BLaER1 treated with 17β-estradiol and CSF1 and Interleukin-3, amounts not matched to agents 10 nM and 100 nM (cell line): Measurements from ENCODE around the gene CLDN7.
A peak's percentile ranks its signal among the peaks of the same experiment; 100 is the strongest.

Experiments used
- H3K27ac ChIP-seq, 11 experiments: shearing (Covaris generic); formaldehyde crosslinking; 2 replicates each; pipeline ENCODE4 v1.8.1; 2022
- H3K27me3 ChIP-seq, 11 experiments: shearing (Covaris generic); formaldehyde crosslinking; 2 replicates each; pipeline ENCODE4 v1.8.1; 2022
- H3K36me3 ChIP-seq, 11 experiments: shearing (Covaris generic); formaldehyde crosslinking; 2 replicates each; pipeline ENCODE4 v1.8.1; 2022
- H3K4me1 ChIP-seq, 10 experiments: shearing (Covaris generic); formaldehyde crosslinking; 2 replicates each; pipeline ENCODE4 v1.8.1; 2022
- H3K4me2 ChIP-seq, 11 experiments: shearing (Covaris generic); formaldehyde crosslinking; 2 replicates each; pipeline ENCODE4 v1.8.1; 2022
- H3K4me3 ChIP-seq, 10 experiments: shearing (Covaris generic); formaldehyde crosslinking; 2 replicates each; pipeline ENCODE4 v1.8.1; 2022
- H3K9ac ChIP-seq, 11 experiments: shearing (Covaris generic); formaldehyde crosslinking; 2 replicates each; pipeline ENCODE4 v1.8.1; 2022
- H3K9me3 ChIP-seq, 11 experiments: shearing (Covaris generic); formaldehyde crosslinking; replicated peaks in 1 of 11; 2 replicates each; pipeline ENCODE4 v1.8.1; 2022
- H4K20me1 ChIP-seq, 11 experiments: shearing (Covaris generic); formaldehyde crosslinking; 2 replicates each; pipeline ENCODE4 v1.8.1; 2022
- Cebpa-rat ChIP-seq, 11 experiments: shearing (Covaris generic); IDR thresholded peaks; 2 replicates each; pipeline ENCODE4 v1.8.1; 2022

The CLDN7 gene, protein sequence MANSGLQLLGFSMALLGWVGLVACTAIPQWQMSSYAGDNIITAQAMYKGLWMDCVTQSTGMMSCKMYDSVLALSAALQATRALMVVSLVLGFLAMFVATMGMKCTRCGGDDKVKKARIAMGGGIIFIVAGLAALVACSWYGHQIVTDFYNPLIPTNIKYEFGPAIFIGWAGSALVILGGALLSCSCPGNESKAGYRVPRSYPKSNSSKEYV

DNA sequence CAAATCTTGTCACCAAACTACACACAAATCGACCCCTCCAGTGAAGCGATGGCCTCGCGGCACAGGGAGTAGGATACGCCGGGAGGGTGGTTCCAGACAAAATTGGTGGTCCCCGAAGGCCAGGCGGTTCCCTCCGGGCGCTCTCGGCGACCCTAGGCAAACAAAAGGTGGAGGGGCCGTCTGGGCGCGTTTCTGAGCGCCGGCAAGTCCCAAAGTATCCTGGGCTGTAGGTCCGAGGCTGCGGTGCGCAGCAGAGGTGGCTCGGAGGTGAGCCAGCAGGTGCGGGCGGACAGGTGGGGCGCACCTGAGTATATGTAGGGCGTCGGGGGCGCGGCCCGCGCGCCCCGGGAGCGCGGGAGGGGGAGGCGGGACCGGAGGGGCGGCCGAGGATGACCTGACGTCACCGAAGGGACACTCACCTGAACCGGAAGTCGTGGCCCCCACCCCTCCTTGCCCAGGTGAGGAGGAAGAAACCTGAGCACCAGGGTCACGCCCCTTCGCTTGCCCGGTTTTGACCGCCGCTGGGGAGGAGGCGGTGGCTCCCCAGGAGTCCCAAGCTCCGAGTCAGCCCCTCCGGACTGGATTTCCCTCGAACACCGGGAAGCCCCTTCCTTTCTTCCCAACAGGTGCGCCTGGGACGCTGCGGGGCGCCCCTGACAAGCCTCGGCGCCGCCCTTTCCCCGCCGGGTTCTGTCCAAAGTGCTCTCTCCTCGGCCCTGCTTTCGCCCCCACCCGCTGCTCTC lies at the start of gene CLDN7:
Gene CLDN7 (minus strand): TSS at position 287 of the 743 bp plus-strand sequence. CDS start 435 bp downstream, outside the sequence.
- Histone ChIP-seq H3K4me2 (peak within 1 kb of the TSS; percentile 73 to 100 (median 87)), H3K4me3 (peak within 1 kb of the TSS; percentile 38 to 67 (median 51)), H4K20me1 (peaks cover 0 to 35% (median 24%) of the 10 kb centered on the region in 11 experiments; a peak in 15 of 22 replicates), H3K36me3 (peaks cover 31 to 35% (median 33%) of the 10 kb centered on the region in 11 experiments), H3K9me3 (no peaks in the 10 kb centered on the region), H3K27ac (peak within 1 kb of the TSS in 6 of 11 experiments; percentile 6 to 62 (median 52); a peak in 9 of 22 replicates), H3K27me3 (peaks cover 27 to 79% (median 70%) of the 10 kb centered on the region in 11 experiments), H3K4me1 (peaks cover 19 to 88% (median 47%) of the 10 kb centered on the region in 10 experiments), H3K9ac (peak within 1 kb of the TSS in 10 of 11 experiments; percentile 26 to 80 (median 54); a peak in 17 of 22 replicates)
- TF ChIP-seq Cebpa-rat (IDR thresholded peaks at IDR 0.05): no peak

DNA sequence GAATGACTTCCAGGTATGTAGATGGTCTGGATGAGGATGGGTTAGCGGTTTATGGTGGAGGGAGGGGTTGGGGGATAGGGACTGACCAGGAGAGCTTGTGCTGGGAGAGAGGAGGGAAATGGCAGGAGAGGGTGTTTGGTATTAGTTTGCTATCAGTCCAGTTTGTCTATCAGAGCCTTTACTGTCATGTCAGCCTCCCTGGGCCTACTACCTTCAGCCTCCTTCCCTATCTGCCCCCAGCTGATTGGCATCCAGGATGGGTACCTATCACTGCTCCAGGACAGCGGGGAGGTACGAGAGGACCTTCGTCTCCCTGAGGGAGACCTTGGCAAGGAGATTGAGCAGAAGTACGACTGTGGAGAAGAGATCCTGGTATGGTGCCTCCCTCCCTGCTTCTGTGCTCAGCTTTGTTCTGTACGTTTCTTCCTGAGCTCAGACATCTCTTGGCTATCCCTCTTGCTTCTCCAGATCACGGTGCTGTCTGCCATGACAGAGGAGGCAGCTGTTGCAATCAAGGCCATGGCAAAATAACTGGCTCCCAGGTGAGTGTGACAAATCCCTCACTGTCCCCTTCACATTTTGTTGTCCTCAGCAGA lies 48.9 kb upstream of the CLDN7 start:
- H3K36me3 ChIP-seq: peaks cover 48 to 63% (median 55%) of the 10 kb centered on the region in 11 experiments
- H3K9ac ChIP-seq: peak overlapping the region in 10 of 11 experiments; percentile 3 to 100 (median 26); a peak in 13 of 22 replicates
- H3K4me2 ChIP-seq: peak overlapping the region in 9 of 11 experiments; percentile 8 to 99 (median 93); a peak in 14 of 22 replicates
- H4K20me1 ChIP-seq: peaks cover 64 to 73% (median 70%) of the 10 kb centered on the region in 11 experiments
- peaks cover 58 to 69% (median 64%) of the 10 kb centered on the region in 10 experiments for H3K4me1 ChIP-seq
- no peaks in the 10 kb centered on the region for H3K9me3 ChIP-seq
- H3K4me3 ChIP-seq: no peak overlapping the region
- H3K27me3 ChIP-seq: no peaks in the 10 kb centered on the region
- H3K27ac ChIP-seq: no peak overlapping the region
- no peak for TF ChIP-seq Cebpa-rat (IDR thresholded peaks at IDR 0.05)

DNA sequence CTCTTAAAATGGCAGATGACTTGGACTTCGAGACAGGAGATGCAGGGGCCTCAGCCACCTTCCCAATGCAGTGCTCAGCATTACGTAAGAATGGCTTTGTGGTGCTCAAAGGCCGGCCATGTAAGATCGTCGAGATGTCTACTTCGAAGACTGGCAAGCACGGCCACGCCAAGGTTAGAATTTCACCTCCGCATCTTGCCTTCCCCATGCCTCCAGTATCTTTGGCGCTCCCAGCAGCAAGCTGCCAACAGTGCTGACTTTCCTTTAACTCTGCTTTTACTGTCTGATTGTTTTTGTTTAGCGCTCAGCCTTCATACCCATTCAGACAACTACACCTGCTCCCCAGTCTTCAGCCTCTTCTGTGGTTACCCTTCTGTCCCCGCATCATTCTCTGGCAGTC lies 47.4 kb upstream of the CLDN7 start:
- Histone ChIP-seq H3K9ac (peak overlapping the region; percentile 94 to 100 (median 98); a peak in 21 of 22 replicates), H4K20me1 (peaks cover 64 to 69% (median 66%) of the 10 kb centered on the region in 11 experiments), H3K4me3 (peak overlapping the region; percentile 87 to 100 (median 93))

DNA sequence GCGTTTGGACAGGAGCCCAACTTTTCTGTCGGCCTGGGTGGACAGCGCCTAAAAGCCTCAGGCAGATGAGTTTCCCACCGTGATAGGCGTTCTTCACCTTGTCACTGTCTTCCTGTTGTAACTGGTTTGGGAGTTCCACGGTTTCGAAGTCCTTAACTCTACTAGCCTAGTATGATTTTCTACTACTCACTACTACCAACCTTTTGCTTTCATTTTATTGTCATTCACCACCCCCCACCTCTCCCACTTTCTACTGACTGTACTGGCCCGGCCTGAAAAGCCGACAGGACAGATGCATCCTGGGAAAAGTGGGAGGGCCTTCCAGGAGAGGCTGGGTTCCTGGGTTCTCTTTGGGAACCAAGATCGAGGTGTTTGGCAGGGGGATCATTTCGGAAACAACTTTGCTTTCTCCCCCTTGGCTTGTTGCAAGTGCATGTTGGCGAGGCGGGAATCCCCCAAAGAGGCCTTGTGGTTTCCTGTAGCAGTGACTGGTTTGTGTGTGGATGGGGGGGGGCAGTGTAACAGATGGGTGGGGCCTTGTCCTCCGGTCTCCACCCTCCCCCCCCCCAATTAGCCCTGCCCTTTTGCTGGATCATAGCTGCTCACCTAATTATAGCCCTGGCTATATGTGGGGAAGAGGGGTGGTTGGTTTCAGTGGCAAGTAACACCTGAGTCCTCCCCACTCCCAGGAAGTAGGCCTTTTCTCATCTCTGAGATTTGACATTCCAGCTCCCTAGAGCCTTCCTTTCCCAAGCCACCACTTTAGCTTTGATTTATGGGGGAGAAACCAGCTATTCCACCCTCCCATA lies 46.6 kb upstream of the CLDN7 start:
- H3K9me3 ChIP-seq: no peaks in the 10 kb centered on the region; a peak in 1 of 22 replicates
- H3K27me3 ChIP-seq: no peaks in the 10 kb centered on the region
- H3K27ac ChIP-seq: peak overlapping the region; percentile 93 to 99 (median 97)
- peaks cover 49 to 60% (median 54%) of the 10 kb centered on the region in 10 experiments for H3K4me1 ChIP-seq
- H3K4me2 ChIP-seq: peak overlapping the region; percentile 81 to 99 (median 94)
- H3K36me3 ChIP-seq: peaks cover 46 to 54% (median 48%) of the 10 kb centered on the region in 11 experiments
- H3K9ac ChIP-seq: peak overlapping the region; percentile 94 to 100 (median 98)
- peaks cover 56 to 61% (median 58%) of the 10 kb centered on the region in 11 experiments for H4K20me1 ChIP-seq
- TF ChIP-seq Cebpa-rat (IDR thresholded peaks at IDR 0.05): no peak
- H3K4me3 ChIP-seq: peak overlapping the region; percentile 87 to 100 (median 93)

More for the DNA sequence above, 47.4 kb upstream of the CLDN7 start:
- peak overlapping the region; percentile 81 to 99 (median 94) for H3K4me2 ChIP-seq
- H3K4me1 ChIP-seq: peaks cover 57 to 68% (median 61%) of the 10 kb centered on the region in 10 experiments
- peaks cover 48 to 57% (median 50%) of the 10 kb centered on the region in 11 experiments for H3K36me3 ChIP-seq
- H3K27ac ChIP-seq: peak overlapping the region in 7 of 11 experiments; percentile 94 to 99 (median 99); a peak in 10 of 22 replicates
- no peaks in the 10 kb centered on the region for H3K27me3 ChIP-seq
- no peak for TF ChIP-seq Cebpa-rat (IDR thresholded peaks at IDR 0.05)
- no peaks in the 10 kb centered on the region for H3K9me3 ChIP-seq

DNA sequence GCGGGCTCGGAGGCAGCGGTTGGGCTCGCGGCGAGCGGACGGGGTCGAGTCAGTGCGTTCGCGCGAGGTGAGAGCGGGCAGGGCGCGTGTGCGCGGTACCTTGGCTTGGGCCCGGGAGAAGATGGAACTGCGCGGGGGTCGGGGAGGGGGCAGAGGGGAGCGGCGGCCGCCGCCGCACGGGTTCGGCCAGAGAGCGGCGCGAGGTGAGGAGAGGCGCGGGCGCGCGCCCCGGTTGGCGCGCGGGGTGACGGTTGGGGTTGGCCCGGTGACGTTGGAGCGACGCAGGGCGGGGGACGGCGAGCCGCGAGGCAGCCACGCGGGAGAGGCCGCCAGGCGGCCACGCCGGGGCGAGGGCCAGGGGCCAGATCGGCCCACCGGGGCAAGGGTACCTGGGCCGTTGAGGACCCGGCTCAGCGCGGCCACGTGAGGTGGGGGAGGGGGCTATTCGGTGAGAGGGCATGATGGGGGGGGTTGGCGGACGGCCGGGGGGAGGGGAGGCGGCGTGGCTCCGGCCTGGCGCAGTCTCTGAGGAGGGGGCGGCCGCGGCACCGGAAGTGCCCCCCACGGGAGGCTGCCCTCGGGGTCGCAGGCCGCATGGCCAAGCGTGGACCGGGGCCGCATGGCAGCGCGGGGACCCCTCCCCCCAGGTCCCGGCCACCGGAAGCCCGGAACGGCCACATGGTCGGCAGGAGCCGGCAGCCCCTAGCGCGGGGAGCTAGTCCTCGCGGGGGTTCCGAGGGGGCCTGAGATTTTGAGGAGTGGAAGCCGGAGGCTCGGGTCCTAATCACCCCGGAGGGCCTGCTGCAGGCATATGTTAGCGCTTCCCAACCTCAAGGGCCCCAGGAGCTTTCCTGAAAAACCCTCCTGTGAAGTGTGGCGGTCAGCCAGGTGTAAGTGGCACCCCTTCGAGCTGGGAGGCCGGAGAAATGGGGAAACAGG lies 45.7 kb upstream of the CLDN7 start:
- Histone ChIP-seq H4K20me1 (peaks cover 47 to 53% (median 49%) of the 10 kb centered on the region in 11 experiments), H3K4me3 (peak overlapping the region; percentile 87 to 100 (median 93)), H3K9me3 (no peaks in the 10 kb centered on the region; a peak in 1 of 22 replicates), H3K27me3 (no peaks in the 10 kb centered on the region), H3K27ac (peak overlapping the region; percentile 93 to 99 (median 97)), H3K9ac (peak overlapping the region; percentile 94 to 100 (median 98)), H3K36me3 (peaks cover 37 to 45% (median 39%) of the 10 kb centered on the region in 11 experiments), H3K4me2 (peak overlapping the region; percentile 81 to 99 (median 94)), H3K4me1 (peaks cover 40 to 51% (median 46%) of the 10 kb centered on the region in 10 experiments)
- TF ChIP-seq Cebpa-rat (IDR thresholded peaks at IDR 0.05): no peak

DNA sequence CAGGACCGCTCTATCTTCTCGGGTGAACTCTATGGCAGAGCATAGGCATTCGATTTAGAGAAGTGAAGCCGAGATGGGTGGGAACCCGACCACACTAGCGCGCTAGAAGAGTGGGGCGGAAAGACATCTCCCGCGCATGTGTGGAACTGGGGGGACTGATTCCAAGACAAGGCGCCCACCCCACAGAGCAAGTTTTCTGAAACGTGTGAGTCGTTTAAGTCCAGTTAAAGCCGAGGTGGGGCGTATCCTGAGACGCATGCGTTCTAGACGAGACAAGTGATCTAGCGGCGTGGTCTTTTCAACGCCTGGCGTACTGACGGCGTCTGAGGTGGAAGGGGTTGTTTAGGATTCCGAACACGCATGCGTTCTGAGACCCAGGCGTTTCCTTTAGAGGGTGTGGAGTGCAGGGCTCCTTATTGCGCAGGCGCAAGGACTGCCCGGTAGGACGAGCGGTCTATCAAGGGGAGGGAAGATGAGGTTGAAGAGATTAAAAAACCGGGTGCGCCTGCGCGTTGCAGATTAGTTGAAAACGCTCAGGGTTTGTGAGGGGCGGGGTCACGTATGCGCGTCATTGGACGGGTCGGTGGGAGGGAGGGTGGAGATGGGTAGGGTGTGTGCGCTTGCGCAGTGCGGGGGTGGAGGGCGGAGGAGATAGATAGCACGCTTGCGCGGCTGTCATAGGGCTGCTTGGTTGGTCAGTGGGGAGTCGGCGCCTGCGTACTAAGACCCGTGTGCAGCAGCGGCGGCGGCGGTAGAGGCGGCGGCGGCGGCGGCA lies 44.8 kb upstream of the CLDN7 start, which contains the start of gene EIF5A:
Gene EIF5A (plus strand): TSS at position 718 of the 775 bp plus-strand sequence. CDS start 2,008 bp downstream, outside the sequence.
- Histone ChIP-seq H3K4me1 (peaks cover 34 to 42% (median 38%) of the 10 kb centered on the region in 10 experiments), H3K4me2 (peak within 1 kb of the TSS; percentile 81 to 99 (median 94)), H3K36me3 (peaks cover 29 to 36% (median 31%) of the 10 kb centered on the region in 11 experiments), H3K27me3 (no peaks in the 10 kb centered on the region), H3K9ac (peak within 1 kb of the TSS; percentile 94 to 100 (median 98)), H4K20me1 (peaks cover 39 to 44% (median 41%) of the 10 kb centered on the region in 11 experiments), H3K27ac (peak within 1 kb of the TSS; percentile 93 to 99 (median 97)), H3K9me3 (no peaks in the 10 kb centered on the region; a peak in 1 of 22 replicates), H3K4me3 (peak within 1 kb of the TSS; percentile 87 to 100 (median 93))
- no peak for TF ChIP-seq Cebpa-rat (IDR thresholded peaks at IDR 0.05)
